Retinal pigment epithelial cell (primary cell): ENCODE data around the gene CREB5.
"Not testable (repeated sequence)": the region's sequence is repeated elsewhere in the genome, so short reads cannot be mapped to it uniquely, and the experiment has no call there.

Experiments used
- DNase-seq: peaks from one replicate; pipeline ENCODE4 v3.0.0-alpha.2; 2010; ENCODE audit warnings: low read depth
- H3K4me3 ChIP-seq: 2 replicates; pipeline ENCODE4 v1.5.1; 2011; ENCODE audit warnings: mild to moderate bottlenecking, low read length, control low read depth, moderate library complexity
- CTCF ChIP-seq: conservative IDR thresholded peaks from 2 replicates; pipeline ENCODE4 v1.5.1; 2011; ENCODE audit warnings: low read depth, low read length, control low read depth, inconsistent platforms

CREB5 gene

GRCh38 chr7:28602282-28602681 is 190.0 kb downstream of the CREB5 start:
- no peak overlapping the region for H3K4me3 ChIP-seq
- no peak for TF ChIP-seq CTCF
- no peak for DNase-seq

- DNase-seq = no peak
- TF ChIP-seq CTCF = no peak
- no peak overlapping the region for H3K4me3 ChIP-seq
Observed at GRCh38 chr7:28605427-28606085, 193.2 kb downstream of the CREB5 start.

- no peak overlapping the region for H3K4me3 ChIP-seq
- TF ChIP-seq CTCF = no peak
- no peak for DNase-seq
Observed at GRCh38 chr7:28606421-28606820, 194.1 kb downstream of the CREB5 start.

- no peak for DNase-seq
- no peak for TF ChIP-seq CTCF
Observed at GRCh38 chr7:28607855-28608193, 195.5 kb downstream of the CREB5 start.

GRCh38 chr7:28608237-28608656 is 195.9 kb downstream of the CREB5 start:
- no peak for TF ChIP-seq CTCF
- no peak for DNase-seq
- H3K4me3 ChIP-seq = no peak overlapping the region

More at GRCh38 chr7:28607855-28608193, 195.5 kb downstream of the CREB5 start:
- H3K4me3 ChIP-seq = no peak overlapping the region

- TF ChIP-seq CTCF = no peak
- no peak for DNase-seq
- no peak overlapping the region for H3K4me3 ChIP-seq
Observed at GRCh38 chr7:28608731-28609130, 196.4 kb downstream of the CREB5 start.

GRCh38 chr7:28609608-28610007 is 197.3 kb downstream of the CREB5 start:
- no peak for TF ChIP-seq CTCF
- DNase-seq = no peak
- no peak overlapping the region for H3K4me3 ChIP-seq

GRCh38 chr7:28611399-28611897 is 199.1 kb downstream of the CREB5 start:
- H3K4me3 ChIP-seq = not testable (repeated sequence)

More at GRCh38 chr7:28611399-28611897, 199.1 kb downstream of the CREB5 start:
- not testable (repeated sequence) for DNase-seq
